ENCODE measurements around the gene DES. TPM values are rescaled to one million over a fixed set of nuclear protein-coding genes. Genes with fewer than 3 reads are reported as not detected.
A peak's percentile ranks its signal among the peaks of the same experiment; 100 is the strongest.

DES gene
- total RNA-seq, 1 donor from 2014 or later = not detected

DNA sequence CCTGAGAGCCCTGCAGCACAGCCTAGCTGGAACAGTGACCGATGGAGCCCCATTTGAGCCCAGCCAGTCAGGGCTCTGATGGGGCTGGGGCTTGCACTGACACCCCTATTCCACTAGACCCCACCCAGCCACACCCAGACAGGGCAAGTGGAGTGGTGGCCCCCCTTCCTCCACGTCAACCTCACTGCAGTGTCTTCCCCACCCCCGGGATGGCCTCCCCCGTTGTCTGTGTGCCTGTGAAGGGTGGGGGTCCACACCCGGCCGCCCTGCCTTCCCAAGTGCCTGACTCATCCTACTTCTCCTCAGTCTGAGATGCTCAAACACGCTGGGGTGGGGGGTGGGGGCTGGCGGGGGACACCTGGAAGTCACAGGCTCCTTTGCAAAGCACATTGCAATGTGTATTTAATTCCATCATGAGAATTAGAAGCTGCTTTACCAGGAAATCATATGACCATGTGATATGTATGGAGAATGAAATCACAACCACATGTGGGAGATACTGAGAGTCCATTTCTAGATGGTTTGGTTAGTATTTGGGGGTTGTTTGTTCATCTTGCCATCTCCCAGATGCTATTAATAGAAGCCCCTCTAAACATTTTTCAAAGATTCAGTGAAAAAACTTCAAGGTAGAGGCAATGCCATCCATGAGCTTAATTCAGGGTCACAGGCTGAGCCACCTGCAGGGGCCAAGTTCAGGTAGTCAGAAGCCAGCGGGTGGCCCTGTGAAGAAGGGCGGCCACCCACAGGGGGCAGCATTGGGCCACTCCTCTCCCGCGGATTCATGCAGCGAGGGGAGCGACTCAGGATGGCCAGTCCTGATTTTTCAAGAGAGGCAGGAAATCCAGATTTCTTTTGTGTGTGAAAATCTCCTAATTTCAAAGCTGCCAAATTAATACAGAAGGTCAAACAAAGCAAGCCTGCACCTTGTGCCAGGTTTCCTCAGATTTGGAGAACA lies 57.8 kb downstream of the DES start:
- Mint-ChIP-seq H3K27me3 (no peaks in the 10 kb centered on the region), H3K4me1 (no peaks in the 10 kb centered on the region), H3K27ac (no peak overlapping the region), H3K4me3 (no peak overlapping the region), H3K9me3 (no peaks in the 10 kb centered on the region), H3K36me3 (ENCODE audit: low read depth) (no peaks in the 10 kb centered on the region)
- intact Hi-C loops (cut with micrococcal nuclease) = loop anchor here (1.0 to 5.0 kb wide), 2 partner anchors 54 to 74 kb away; no protein-coding TSS in a partner anchor
- DNase-seq = peak; percentile 88

Other genes starting within 250 kb of the DES start
- gene SLC23A3, start 248.3 kb upstream of the DES start, total RNA-seq = 1.8 and 2.3 TPM in 2 replicates
- gene CNPPD1, start 241.5 kb upstream of the DES start, total RNA-seq = 62.0 and 62.6 TPM in 2 replicates
- gene RETREG2, start 240.1 kb upstream of the DES start, total RNA-seq = 54.1 and 57.4 TPM in 2 replicates
- gene ZFAND2B, start 211.6 kb upstream of the DES start, total RNA-seq = 36.7 and 37.4 TPM in 2 replicates
- 28.8 TPM in 2 replicates for gene ABCB6, start 199.4 kb upstream of the DES start, total RNA-seq
- 61.6 and 67.2 TPM in 2 replicates for gene ATG9A, start 188.7 kb upstream of the DES start, total RNA-seq
- 144 and 149 TPM in 2 replicates for gene ANKZF1, start 188.6 kb upstream of the DES start, total RNA-seq
- gene GLB1L, start 172.9 kb upstream of the DES start, total RNA-seq = 4.6 and 4.9 TPM in 2 replicates
- 29.1 and 31.7 TPM in 2 replicates for gene STK16, start 172.9 kb upstream of the DES start, total RNA-seq
- not detected in 2 replicates for gene TUBA4B, start 165.1 kb upstream of the DES start, total RNA-seq
- gene TUBA4A, start 164.5 kb upstream of the DES start, total RNA-seq = 235 and 240 TPM in 2 replicates
- 49.7 and 52.4 TPM in 2 replicates for gene DNAJB2, start 139.0 kb upstream of the DES start, total RNA-seq
- gene PTPRN, start 109.0 kb upstream of the DES start, total RNA-seq = 0.07 TPM in 1 of 2 replicates, not detected in the other
- gene RESP18, start 85.6 kb upstream of the DES start, total RNA-seq = not detected in 2 replicates
- 129 and 148 TPM in 2 replicates for gene DNPEP, start 30.5 kb upstream of the DES start, total RNA-seq
- 0.07 TPM in 1 of 2 replicates, not detected in the other for gene SPEG, start 16.5 kb downstream of the DES start, total RNA-seq
- gene GMPPA, start 80.5 kb downstream of the DES start, total RNA-seq = 45.5 and 46.0 TPM in 2 replicates
- gene ASIC4, start 96.1 kb downstream of the DES start, total RNA-seq = not detected in 2 replicates
- 37.8 and 38.3 TPM in 2 replicates for gene CHPF, start 125.4 kb downstream of the DES start, total RNA-seq
- 3.1 and 3.4 TPM in 2 replicates for gene TMEM198, start 125.7 kb downstream of the DES start, total RNA-seq
- gene OBSL1, start 153.2 kb downstream of the DES start, total RNA-seq = 0.26 and 0.47 TPM in 2 replicates
- not detected in 2 replicates for gene INHA, start 153.9 kb downstream of the DES start, total RNA-seq
- 32.6 and 35.0 TPM in 2 replicates for gene STK11IP, start 179.5 kb downstream of the DES start, total RNA-seq
- gene SLC4A3, start 209.3 kb downstream of the DES start, total RNA-seq = 0.12 TPM in 1 of 2 replicates, not detected in the other